C4-2B (cell line): ENCODE data around the gene MLLT3.

ENCODE experiments used
- CTCF ChIP-seq: fragments of 450-650 bp; conservative IDR thresholded peaks from 2 replicates; pipeline ENCODE4 v1.5.1; 2017; ENCODE audit warnings: mild to moderate bottlenecking
- ZFX ChIP-seq: fragments of 450-650 bp; IDR thresholded peaks from 2 replicates; pipeline ENCODE4 v1.6.1; 2017

GRCh38 chr9:20662156-20662555 lies 39.9 kb upstream of the MLLT3 start:
- TF ChIP-seq CTCF (no peak), ZFX (no peak)
